Neural progenitor cell (in vitro differentiated cells): ENCODE results near the gene ARVCF.

Experiments used
- CTCF ChIP-seq: fragments of 200-600 bp; sonication (generic); IDR thresholded peaks from 2 replicates; pipeline ENCODE4 v1.5.1; 2017; ENCODE audit warnings: antibody characterized with exemption, mild to moderate bottlenecking
- EZH2 ChIP-seq: fragments of 200-600 bp; sonication (generic); IDR thresholded peaks from 2 replicates; pipeline ENCODE4 v1.6.1; 2017; ENCODE audit warnings: antibody characterized with exemption, mild to moderate bottlenecking, moderate library complexity
- EZH2phosphoT487 ChIP-seq: fragments of 200-600 bp; sonication (generic); IDR thresholded peaks from 2 replicates; pipeline ENCODE4 v1.6.1; 2017; ENCODE audit warnings: antibody characterized with exemption

GRCh38 chr22:20002636-20003035, 14.0 kb downstream of the ARVCF start:
- no peak for TF ChIP-seq CTCF
- TF ChIP-seq EZH2, result no peak
- TF ChIP-seq EZH2phosphoT487, result no peak
